Dedifferentiated amniotic fluid mesenchymal stem cell (primary cell): ENCODE results near the gene KRTAP5-4.
"Not testable (repeated sequence)": the region's sequence is repeated elsewhere in the genome, so short reads cannot be mapped to it uniquely, and the experiment has no call there.

Source experiments
- DNase-seq: peaks from one replicate; pipeline ENCODE4 v3.0.0-alpha.2; 2016; ENCODE audit errors: extremely low spot score

Gene KRTAP5-4

GRCh38 chr11:1652771-1653540 is 31.0 kb upstream of the KRTAP5-4 start:
- peak; percentile 45 for DNase-seq

GRCh38 chr11:1652442-1652770 is 30.5 kb upstream of the KRTAP5-4 start:
- no peak for DNase-seq

- no peak for DNase-seq
Observed at GRCh38 chr11:1652026-1652425, 30.1 kb upstream of the KRTAP5-4 start.

- DNase-seq: no peak
Observed at GRCh38 chr11:1651411-1651980, 29.6 kb upstream of the KRTAP5-4 start.

- DNase-seq: no peak
Observed at GRCh38 chr11:1650918-1651262, 29.0 kb upstream of the KRTAP5-4 start.

- no peak for DNase-seq
Observed at GRCh38 chr11:1650034-1650917, 28.3 kb upstream of the KRTAP5-4 start.

GRCh38 chr11:1648653-1649420 is 26.9 kb upstream of the KRTAP5-4 start:
- no peak for DNase-seq

GRCh38 chr11:1647901-1648652 is 26.1 kb upstream of the KRTAP5-4 start:
- DNase-seq: no peak

GRCh38 chr11:1646540-1646939 is 24.6 kb upstream of the KRTAP5-4 start:
- not testable (repeated sequence) for DNase-seq

- DNase-seq: no peak
Observed at GRCh38 chr11:1645357-1645821, 23.5 kb upstream of the KRTAP5-4 start.

- no peak for DNase-seq
Observed at GRCh38 chr11:1644601-1645356, 22.8 kb upstream of the KRTAP5-4 start.

GRCh38 chr11:1643146-1643690 is 21.3 kb upstream of the KRTAP5-4 start:
- no peak for DNase-seq

- DNase-seq: no peak
Observed at GRCh38 chr11:1642288-1643145, 20.6 kb upstream of the KRTAP5-4 start.

- no peak for DNase-seq
Observed at GRCh38 chr11:1641096-1641495, 19.2 kb upstream of the KRTAP5-4 start.

GRCh38 chr11:1640076-1640946 is 18.4 kb upstream of the KRTAP5-4 start:
- DNase-seq: no peak

- no peak for DNase-seq
Observed at GRCh38 chr11:1639666-1640065, 17.7 kb upstream of the KRTAP5-4 start.

- no peak for DNase-seq
Observed at GRCh38 chr11:1639102-1639620, 17.2 kb upstream of the KRTAP5-4 start.

GRCh38 chr11:1638344-1638743 is 16.4 kb upstream of the KRTAP5-4 start:
- DNase-seq: no peak
